Mesodermal cell (in vitro differentiated cells): Measurements from ENCODE around the gene GAB2.
A peak's percentile ranks its signal among the peaks of the same experiment; 100 is the strongest.

Source experiments
- H3K27ac ChIP-seq: 2 replicates; pipeline ENCODE4 v1.7.0; 2013; ENCODE audit warnings: mild to moderate bottlenecking, low read depth, low read length, moderate library complexity; ENCODE audit not compliant: severe bottlenecking
- H3K36me3 ChIP-seq: 2 replicates; pipeline ENCODE4 v1.7.1; 2013; ENCODE audit warnings: mild to moderate bottlenecking, low read length, moderate library complexity; ENCODE audit not compliant: control insufficient read depth, insufficient read depth
- H3K4me1 ChIP-seq: one replicate; pipeline ENCODE4 v1.7.1; 2013; ENCODE audit warnings: mild to moderate bottlenecking, low read length; ENCODE audit not compliant: insufficient read depth, control insufficient read depth, poor library complexity, severe bottlenecking
- H3K4me3 ChIP-seq: 2 replicates; pipeline ENCODE4 v1.7.0; 2013; ENCODE audit warnings: low read length, control low read depth, mild to moderate bottlenecking; ENCODE audit not compliant: insufficient read depth, poor library complexity, severe bottlenecking; ENCODE audit errors: extremely low read depth
- H3K9me3 ChIP-seq: 2 replicates; pipeline ENCODE4 v1.7.1; 2013; ENCODE audit warnings: mild to moderate bottlenecking, low read length, moderate library complexity; ENCODE audit not compliant: control insufficient read depth
- WGBS, 2 experiments: methylation state at CpG; one replicate each; pipeline ENCODE4 v1.1.5; 2013; ENCODE audit warnings: missing lambda C conversion rate in 2 of 2; ENCODE audit not compliant: insufficient coverage in 2 of 2; 5-methylcytosine and 5-hydroxymethylcytosine counted together

GAB2 gene

DNA sequence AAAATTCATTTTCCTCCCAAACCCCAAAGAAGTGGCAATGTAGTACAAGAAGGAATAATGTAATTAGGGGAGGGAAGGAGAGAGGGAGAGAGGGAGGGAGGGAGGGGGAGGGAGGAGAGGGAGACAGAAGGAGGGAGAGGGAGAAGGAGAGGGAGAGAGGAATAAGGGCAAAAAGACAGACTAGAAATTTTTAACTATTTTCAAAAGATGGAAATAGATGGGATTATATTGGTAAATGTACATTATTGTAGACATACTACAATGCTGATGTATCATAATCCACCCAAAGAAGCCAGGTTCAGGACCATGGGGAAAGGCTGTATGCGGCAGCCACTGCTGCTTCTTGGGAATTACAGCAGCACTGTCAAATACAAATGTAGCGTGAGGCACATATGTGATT, 74.3 kb downstream of the GAB2 start:
- Histone ChIP-seq H3K27ac (no peak overlapping the region), H3K4me3 (no peak overlapping the region), H3K4me1 (peaks cover 17% of the 10 kb centered on the region), H3K9me3 (no peaks in the 10 kb centered on the region), H3K36me3 (no peaks in the 10 kb centered on the region)
- 100% methylated on average over 1 of the region's 2 CpGs; no CpG with 5 or more reads in 1 of the 2 experiments for WGBS, 2 experiments

DNA sequence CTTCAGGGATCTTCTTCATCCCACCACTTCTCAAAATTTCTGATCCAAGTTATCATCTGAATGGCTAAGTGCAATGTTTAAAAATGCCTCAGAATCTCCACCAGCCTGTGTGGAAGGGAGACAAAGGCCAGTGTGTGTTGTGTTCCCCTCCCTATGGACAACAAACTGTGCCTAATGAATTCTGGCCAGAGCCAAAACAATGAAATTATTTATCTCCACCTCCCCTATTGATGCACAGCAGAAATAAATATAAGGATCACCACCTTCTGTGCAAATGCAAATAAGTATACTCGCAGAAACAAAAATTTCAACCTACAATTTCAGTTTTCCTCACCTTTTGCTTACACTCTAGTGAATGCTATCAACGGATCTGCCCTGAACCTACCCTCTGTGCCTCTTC, 75.8 kb downstream of the GAB2 start:
- 92 to 94% methylated on average over 2 of the region's 2 CpGs for WGBS, 2 experiments
- H3K27ac ChIP-seq, result no peak overlapping the region
- no peaks in the 10 kb centered on the region for H3K9me3 ChIP-seq
- peaks cover 22% of the 10 kb centered on the region for H3K4me1 ChIP-seq
- no peak overlapping the region for H3K4me3 ChIP-seq
- no peaks in the 10 kb centered on the region for H3K36me3 ChIP-seq

DNA sequence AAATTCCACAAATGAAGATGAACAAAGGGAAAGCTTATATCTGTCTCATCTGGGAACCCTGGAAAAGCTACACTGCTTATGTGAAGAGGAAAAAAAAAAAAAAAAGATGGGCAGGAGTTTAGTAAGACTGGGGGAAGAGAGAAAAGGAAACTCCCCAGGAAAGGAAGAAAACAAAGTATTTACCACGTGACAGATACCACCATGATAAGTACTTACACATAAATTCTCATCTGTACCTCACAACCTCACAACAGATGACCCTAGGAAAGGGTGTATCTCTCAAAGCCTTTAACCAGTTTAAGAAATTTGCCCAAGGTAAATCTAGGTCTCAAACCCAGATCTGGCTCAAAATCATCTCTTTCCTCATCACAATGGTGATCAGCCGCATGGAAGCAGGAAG, 77.1 kb downstream of the GAB2 start:
- Histone ChIP-seq H3K4me3 (no peak overlapping the region), H3K36me3 (no peaks in the 10 kb centered on the region), H3K4me1 (peaks cover 22% of the 10 kb centered on the region), H3K9me3 (peaks cover under 1% of the 10 kb centered on the region), H3K27ac (no peak overlapping the region)
- 83 to 92% methylated on average over 1 of the region's 2 CpGs for WGBS, 2 experiments

DNA sequence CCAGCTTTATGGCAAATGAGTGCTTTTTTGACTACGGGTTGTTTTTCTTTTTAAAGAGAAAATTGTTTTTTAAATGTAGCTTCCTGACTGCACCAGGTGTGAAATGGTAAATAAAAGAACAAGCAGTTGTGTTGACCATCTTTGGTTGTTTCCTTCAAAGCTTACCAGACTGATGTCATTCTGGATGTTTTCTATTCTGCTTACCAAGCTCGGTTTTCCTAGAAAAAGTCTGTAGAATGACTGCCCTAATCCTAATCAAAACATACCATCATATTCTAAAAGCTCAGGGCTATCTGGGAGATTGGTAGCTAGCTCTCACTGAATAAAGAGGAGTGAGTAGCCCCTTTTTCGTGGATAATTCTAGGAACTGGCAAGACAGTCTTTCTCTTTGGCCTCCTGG, 77.7 kb downstream of the GAB2 start:
- Histone ChIP-seq H3K4me1 (peaks cover 22% of the 10 kb centered on the region), H3K27ac (peak overlapping the region; percentile 43), H3K9me3 (peaks cover 5% of the 10 kb centered on the region), H3K4me3 (no peak overlapping the region), H3K36me3 (no peaks in the 10 kb centered on the region)
- WGBS, 2 experiments, result 89 to 100% methylated on average over 1 to 2 of the region's 3 CpGs

DNA sequence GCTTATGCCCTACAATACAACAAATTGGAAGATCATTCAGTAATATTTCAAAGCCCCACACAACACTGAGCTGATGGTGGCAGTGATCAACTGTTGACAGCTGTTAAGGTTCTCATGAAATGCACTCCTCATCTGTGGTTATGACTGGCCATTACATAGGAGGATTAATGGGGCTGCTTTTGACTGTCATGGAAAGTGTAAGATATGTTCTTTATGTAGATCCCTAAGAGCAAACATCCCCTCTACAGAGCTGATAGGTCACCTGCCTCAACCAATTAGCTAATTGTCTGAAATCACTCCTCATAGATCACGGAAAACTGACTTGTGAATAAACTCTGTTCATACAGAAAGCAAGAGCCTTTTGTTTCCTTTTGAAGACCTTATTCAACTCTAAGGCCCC, 78.1 kb downstream of the GAB2 start:
- 100% methylated on average over 1 of the region's 1 CpG; no CpG with 5 or more reads in 1 of the 2 experiments for WGBS, 2 experiments
- Histone ChIP-seq H3K4me3 (no peak overlapping the region), H3K27ac (peak overlapping the region; percentile 43), H3K9me3 (peaks cover 5% of the 10 kb centered on the region), H3K4me1 (peaks cover 22% of the 10 kb centered on the region), H3K36me3 (no peaks in the 10 kb centered on the region)

DNA sequence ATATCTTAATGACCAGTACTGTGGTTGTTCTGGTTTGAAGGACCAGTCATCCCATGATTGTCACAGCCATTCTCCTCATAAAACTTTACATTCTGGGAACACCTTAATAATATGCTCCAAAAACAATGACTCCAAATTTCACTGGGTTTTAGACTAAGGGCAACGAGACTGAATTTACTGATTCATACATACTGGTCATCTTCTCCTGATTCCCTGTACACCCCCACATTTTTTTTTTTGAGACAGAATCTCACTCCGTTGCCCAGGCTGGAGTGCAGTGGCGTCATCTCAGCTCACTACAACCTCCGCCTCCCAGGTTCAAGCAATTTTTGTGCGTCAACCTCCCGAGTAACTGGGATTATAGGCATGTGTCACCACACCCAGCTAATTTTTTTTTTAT, 78.9 kb downstream of the GAB2 start:
- WGBS, 2 experiments, result 85% methylated on average over 3 of the region's 6 CpGs; no CpG with 5 or more reads in 1 of the 2 experiments
- no peaks in the 10 kb centered on the region for H3K36me3 ChIP-seq
- peaks cover 5% of the 10 kb centered on the region for H3K9me3 ChIP-seq
- no peak overlapping the region for H3K4me3 ChIP-seq
- no peak overlapping the region for H3K27ac ChIP-seq
- H3K4me1 ChIP-seq, result peaks cover 15% of the 10 kb centered on the region

DNA sequence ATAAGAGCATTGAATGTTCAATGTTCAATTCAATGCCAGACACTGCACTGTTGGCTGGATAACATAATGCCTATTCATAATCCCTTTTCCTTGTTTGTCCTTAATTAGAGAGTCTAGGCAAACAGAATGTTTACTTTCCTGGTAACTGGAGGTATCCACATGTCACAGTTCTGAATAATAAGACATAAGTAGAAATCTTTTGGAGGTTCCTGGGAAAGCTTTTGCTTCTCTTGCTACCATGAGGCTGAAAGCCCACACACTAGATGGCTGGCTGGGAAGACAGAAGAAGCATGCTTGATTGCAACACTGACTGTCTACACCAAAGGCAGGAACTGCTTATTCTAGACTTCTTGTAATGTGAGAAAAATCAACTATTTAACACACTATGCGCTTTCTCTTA, 79.5 kb downstream of the GAB2 start:
- WGBS, 2 experiments, result no CpG with 5 or more reads among the region's 1 CpG
- Histone ChIP-seq H3K9me3 (peaks cover 5% of the 10 kb centered on the region), H3K36me3 (no peaks in the 10 kb centered on the region), H3K4me1 (peaks cover 15% of the 10 kb centered on the region), H3K4me3 (no peak overlapping the region), H3K27ac (no peak overlapping the region)

DNA sequence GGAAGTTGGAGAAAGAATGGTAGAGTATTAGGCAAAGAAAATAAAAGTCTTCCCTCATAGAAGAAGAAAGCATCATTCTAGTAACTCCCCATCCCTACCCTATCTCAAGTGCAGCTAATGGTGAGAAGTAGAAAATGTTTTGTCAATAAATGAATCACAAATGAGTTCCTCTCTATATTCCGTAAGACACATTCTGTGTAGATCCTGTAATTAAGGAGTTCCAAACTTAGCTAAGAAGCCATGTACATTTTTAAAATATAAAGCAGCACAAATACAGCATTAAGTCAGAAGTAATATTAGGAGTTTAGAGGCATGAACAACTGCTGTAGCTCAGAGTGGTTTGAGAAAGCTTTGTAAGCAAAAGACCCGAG, 80.1 kb downstream of the GAB2 start:
- Histone ChIP-seq H3K9me3 (peaks cover 5% of the 10 kb centered on the region), H3K4me3 (no peak overlapping the region), H3K4me1 (peaks cover 18% of the 10 kb centered on the region), H3K27ac (no peak overlapping the region), H3K36me3 (no peaks in the 10 kb centered on the region)
- WGBS, 2 experiments, result 86% methylated on average over 1 of the region's 2 CpGs; no CpG with 5 or more reads in 1 of the 2 experiments

DNA sequence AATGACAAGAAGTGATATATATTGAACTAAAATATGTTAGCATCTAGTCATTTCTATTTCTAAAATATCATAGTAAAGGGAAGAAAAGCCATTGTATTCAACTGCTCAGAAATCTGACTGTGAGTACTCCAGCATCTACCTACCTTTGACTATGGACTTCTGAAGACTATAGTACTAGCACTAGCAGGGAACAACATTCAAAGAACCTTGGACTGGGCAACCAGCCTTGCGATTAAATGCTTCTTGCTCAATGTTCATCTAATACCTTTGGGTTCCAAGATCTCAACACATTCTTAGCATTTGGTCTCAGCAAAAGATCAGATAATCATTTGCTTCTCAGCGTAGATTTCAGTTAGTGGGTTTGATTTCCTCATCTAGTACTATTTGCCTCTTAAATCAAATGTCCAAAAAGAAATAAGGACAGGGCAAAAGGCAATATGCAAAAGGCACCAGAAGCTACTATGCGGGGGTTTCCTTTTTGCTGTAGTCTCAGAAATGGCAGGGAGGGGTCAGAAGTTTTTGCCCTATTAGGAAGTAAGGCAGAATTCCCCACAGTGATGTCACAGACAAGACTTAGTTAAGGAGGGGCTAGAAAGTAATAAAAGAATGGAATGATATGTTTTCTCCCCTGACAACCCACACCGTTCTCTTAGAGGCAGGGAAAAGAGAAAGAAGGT, 80.6 kb downstream of the GAB2 start:
- Histone ChIP-seq H3K36me3 (no peaks in the 10 kb centered on the region), H3K27ac (no peak overlapping the region), H3K9me3 (peaks cover 5% of the 10 kb centered on the region), H3K4me1 (peaks cover 20% of the 10 kb centered on the region), H3K4me3 (no peak overlapping the region)
- 80 to 94% methylated on average over 1 to 3 of the region's 4 CpGs for WGBS, 2 experiments

DNA sequence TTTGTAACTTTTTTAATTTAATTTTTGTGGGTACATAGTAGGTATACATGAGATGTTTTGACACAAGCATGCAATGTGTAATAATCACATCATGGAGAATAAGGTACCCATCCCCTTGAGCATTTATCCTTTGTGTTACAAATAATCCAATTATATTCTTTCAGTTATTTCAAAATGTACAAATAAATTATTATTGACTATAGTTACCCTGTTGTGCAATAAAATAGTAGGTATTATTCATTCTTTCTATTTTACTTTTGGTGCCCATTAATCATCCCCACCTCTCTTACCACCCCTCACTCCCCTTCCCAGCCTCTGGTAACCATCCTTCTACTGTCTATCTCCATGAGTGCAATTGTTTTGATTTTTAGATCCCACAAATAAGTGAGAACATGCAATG, 83.5 kb downstream of the GAB2 start:
- H3K4me1 ChIP-seq, result peaks cover 16% of the 10 kb centered on the region
- no peak overlapping the region for H3K4me3 ChIP-seq
- H3K9me3 ChIP-seq, result peaks cover 5% of the 10 kb centered on the region
- no peak overlapping the region for H3K27ac ChIP-seq
- H3K36me3 ChIP-seq, result no peaks in the 10 kb centered on the region

DNA sequence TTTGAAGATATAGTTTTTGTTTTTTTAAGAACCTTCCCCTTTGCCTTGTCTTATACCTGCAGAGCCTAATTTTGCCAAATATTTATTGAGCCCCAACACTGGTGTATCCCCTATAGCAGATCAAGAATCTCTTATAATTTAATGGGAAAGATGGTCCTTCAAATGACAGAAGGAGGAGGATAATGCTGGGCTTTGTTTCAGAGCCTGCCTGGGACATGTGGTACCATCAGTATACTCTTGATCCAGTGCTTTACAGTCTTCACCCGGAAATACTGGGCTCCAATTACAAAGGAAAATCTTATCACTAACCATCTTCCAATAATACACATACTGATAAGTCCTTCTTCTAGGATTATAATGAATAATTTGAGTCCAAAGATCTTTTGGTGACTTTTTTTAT, 84.7 kb downstream of the GAB2 start:
- no peak overlapping the region for H3K27ac ChIP-seq
- H3K9me3 ChIP-seq, result peaks cover 5% of the 10 kb centered on the region
- peaks cover 16% of the 10 kb centered on the region for H3K4me1 ChIP-seq
- H3K36me3 ChIP-seq, result no peaks in the 10 kb centered on the region
- no peak overlapping the region for H3K4me3 ChIP-seq
- no CpG with 5 or more reads among the region's 1 CpG for WGBS, 2 experiments
